Fibroblast of lung (primary cell): Measurements from ENCODE around the gene GRIK4. TPM values are rescaled to one million over a fixed set of nuclear protein-coding genes. Genes with fewer than 3 reads are reported as not detected.

Source experiments
- DNase-seq, 2 donors: peaks; one replicate each; pipeline versions ENCODE4 v3.0.0 to v3.0.0-alpha.2; 2010; ENCODE audit warnings: low read depth in 2 of 2
- H2AFZ ChIP-seq: 2 replicates; pipeline ENCODE4 v1.5.1; 2012; ENCODE audit warnings: low read length, control low read depth, inconsistent platforms
- H3K27ac ChIP-seq: 2 replicates; pipeline ENCODE4 v1.5.1; 2011; ENCODE audit warnings: low read length, control low read depth; ENCODE audit not compliant: insufficient read depth
- H3K27me3 ChIP-seq: 2 replicates; pipeline ENCODE4 v1.5.1; 2011; ENCODE audit warnings: mild to moderate bottlenecking, low read length; ENCODE audit not compliant: control insufficient read depth, insufficient read depth
- H3K36me3 ChIP-seq: 2 replicates; pipeline ENCODE4 v1.5.1; 2011; ENCODE audit warnings: low read length; ENCODE audit not compliant: control insufficient read depth, insufficient read depth
- H3K4me1 ChIP-seq: 2 replicates; pipeline ENCODE4 v1.5.1; 2011; ENCODE audit warnings: low read length; ENCODE audit not compliant: control insufficient read depth, insufficient read depth; ENCODE audit errors: extremely low read depth
- H3K4me2 ChIP-seq: 2 replicates; pipeline ENCODE4 v1.5.1; 2011; ENCODE audit warnings: low read length, control low read depth; ENCODE audit not compliant: insufficient read depth; ENCODE audit errors: extremely low read depth
- H3K4me3 ChIP-seq, 4 experiments: fragments of 200-600 bp in 1 of 4; sonication (generic) in 1 of 4; replicated peaks in 1 of 4; 2 replicates each; pipeline ENCODE4 v1.5.1; 2011 to 2016; ENCODE audit warnings: low read length in 4 of 4, low read depth in 3 of 4, mild to moderate bottlenecking in 3 of 4, control low read depth in 2 of 4, inconsistent platforms in 1 of 4, mixed read lengths in 1 of 4; ENCODE audit not compliant: insufficient read depth in 1 of 4; ENCODE audit errors: control extremely low read depth in 1 of 4
- H3K79me2 ChIP-seq: 2 replicates; pipeline ENCODE4 v1.5.1; 2012; ENCODE audit warnings: mild to moderate bottlenecking, low read length, inconsistent platforms; ENCODE audit not compliant: control insufficient read depth, insufficient read depth
- H3K9ac ChIP-seq: 2 replicates; pipeline ENCODE4 v1.5.1; 2011; ENCODE audit warnings: mild to moderate bottlenecking, low read length, control low read depth; ENCODE audit not compliant: insufficient read depth
- H3K9me3 ChIP-seq: 2 replicates; pipeline ENCODE4 v1.5.1; 2012; ENCODE audit warnings: low read depth, low read length; ENCODE audit not compliant: control insufficient read depth, insufficient read depth
- H4K20me1 ChIP-seq: 2 replicates; pipeline ENCODE4 v1.5.1; 2011; ENCODE audit warnings: low read length; ENCODE audit not compliant: control insufficient read depth, insufficient read depth; ENCODE audit errors: extremely low read depth
- EZH2 ChIP-seq: IDR thresholded peaks from 2 replicates; pipeline ENCODE4 v1.5.1; 2012; ENCODE audit warnings: low read length, control low read depth, mild to moderate bottlenecking; ENCODE audit errors: missing control alignments
- polyA plus RNA-seq, 2 donors: library from polyadenylated mRNA; depleted of rRNA in 1 of 2; stranded (reverse) in 1 of 2; unstranded in 1 of 2; fragments of >200 nt; gene quantifications; 2 replicates each; pipeline ENCODE4 v1.2.1, GENCODE V29; 2011 to 2012; ENCODE audit warnings: missing spikeins in 1 of 2
- total RNA-seq: library from RNA; depleted of rRNA; stranded (reverse); fragments of >200 nt; gene quantifications from 2 replicates; pipeline ENCODE4 v1.2.1, GENCODE V29; 2014
- TF ChIP-seq, protein P1 (sequence below), 2 donors: IDR thresholded peaks in 1 of 2; conservative IDR thresholded peaks in 1 of 2; 1 replicate in 1 of 2; 2 replicates in 1 of 2; pipeline ENCODE4 v1.5.1; 2011 to 2012; ENCODE audit warnings: low read length in 2 of 2, control low read depth in 1 of 2, inconsistent platforms in 1 of 2, low read depth in 1 of 2, mild to moderate bottlenecking in 1 of 2

GRIK4 gene
- total and polyA plus RNA-seq, 2 donors (not counting 1 experiment from before 2014, with no cell fraction given), result 0.17 to 1.5 TPM

DNA sequence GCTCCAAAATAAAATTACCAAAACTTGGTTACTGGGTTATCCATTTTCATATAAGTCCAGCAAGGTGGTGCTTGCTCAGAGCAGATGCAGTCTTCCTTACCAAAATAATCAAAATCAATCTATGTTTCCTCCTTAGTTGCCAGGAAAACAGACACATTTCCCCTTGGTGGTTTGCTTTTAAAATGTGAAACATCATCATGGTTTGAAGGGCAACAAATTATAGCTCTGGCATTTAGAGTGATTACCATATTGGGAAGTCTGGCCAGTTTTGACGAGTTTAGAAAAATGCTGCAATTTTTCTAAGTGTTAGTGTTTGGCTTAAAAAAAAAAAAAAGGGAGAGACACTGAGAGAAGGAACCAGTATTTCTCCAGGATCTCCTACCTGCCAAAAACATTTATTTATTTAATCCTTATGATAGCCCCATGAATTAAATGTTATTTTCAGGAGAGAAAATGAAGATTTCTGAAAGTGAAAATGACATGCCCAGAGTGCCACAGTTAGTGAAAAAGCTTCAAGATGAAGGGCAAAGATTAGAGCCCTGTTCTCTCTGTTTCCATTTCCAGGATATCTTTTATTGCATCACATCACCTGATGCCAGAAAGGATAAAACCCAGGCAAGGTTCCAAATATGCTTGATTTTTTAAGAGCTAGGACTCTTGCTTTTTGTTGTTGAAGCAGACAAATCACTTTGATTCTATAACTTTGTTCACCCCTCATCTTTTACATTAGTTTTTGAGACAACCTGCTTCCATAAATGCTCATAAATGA is 482.7 kb downstream of the GRIK4 start:
- H3K4me2 ChIP-seq, result no peak overlapping the region

DNA sequence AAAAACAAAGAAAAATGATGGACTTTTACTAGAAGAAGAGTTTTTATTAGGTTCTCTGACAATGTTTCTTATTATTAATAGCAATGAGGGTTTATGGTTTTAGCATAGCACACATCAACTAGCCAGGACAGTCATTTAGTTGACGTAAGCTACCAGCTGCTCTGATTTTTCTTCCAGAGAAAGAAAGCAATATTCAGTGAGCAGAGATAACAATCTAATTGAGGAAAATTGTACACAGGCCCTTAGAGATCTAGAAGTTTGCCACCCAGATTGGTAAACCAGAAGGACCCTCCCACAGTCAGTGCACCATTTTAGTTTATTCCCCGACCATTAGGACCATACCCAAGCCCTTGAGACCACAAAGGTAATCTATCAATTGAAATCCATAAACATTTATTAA is 483.6 kb downstream of the GRIK4 start:
- no peak for DNase-seq
- H3K27me3 ChIP-seq, result no peaks in the 10 kb centered on the region
- no peaks in the 10 kb centered on the region for H3K9me3 ChIP-seq
- H4K20me1 ChIP-seq, result no peaks in the 10 kb centered on the region
- no peaks in the 10 kb centered on the region for H3K79me2 ChIP-seq
- H2AFZ ChIP-seq, result no peak overlapping the region
- H3K9ac ChIP-seq, result no peak overlapping the region
- no peaks in the 10 kb centered on the region for H3K4me1 ChIP-seq
- no peak overlapping the region for H3K27ac ChIP-seq
- no peak overlapping the region for H3K4me3 ChIP-seq
- TF ChIP-seq EZH2, result no peak
- TF ChIP-seq, protein P1, sequence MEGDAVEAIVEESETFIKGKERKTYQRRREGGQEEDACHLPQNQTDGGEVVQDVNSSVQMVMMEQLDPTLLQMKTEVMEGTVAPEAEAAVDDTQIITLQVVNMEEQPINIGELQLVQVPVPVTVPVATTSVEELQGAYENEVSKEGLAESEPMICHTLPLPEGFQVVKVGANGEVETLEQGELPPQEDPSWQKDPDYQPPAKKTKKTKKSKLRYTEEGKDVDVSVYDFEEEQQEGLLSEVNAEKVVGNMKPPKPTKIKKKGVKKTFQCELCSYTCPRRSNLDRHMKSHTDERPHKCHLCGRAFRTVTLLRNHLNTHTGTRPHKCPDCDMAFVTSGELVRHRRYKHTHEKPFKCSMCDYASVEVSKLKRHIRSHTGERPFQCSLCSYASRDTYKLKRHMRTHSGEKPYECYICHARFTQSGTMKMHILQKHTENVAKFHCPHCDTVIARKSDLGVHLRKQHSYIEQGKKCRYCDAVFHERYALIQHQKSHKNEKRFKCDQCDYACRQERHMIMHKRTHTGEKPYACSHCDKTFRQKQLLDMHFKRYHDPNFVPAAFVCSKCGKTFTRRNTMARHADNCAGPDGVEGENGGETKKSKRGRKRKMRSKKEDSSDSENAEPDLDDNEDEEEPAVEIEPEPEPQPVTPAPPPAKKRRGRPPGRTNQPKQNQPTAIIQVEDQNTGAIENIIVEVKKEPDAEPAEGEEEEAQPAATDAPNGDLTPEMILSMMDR (conservative IDR thresholded peaks at IDR 0.05 in 1 of 2, IDR thresholded peaks at IDR 0.05 in 1 of 2; ENCODE audit: low read depth in 1 of 2, low read length in 2 of 2), result no peak
- H3K4me2 ChIP-seq, result no peak overlapping the region
- H3K36me3 ChIP-seq, result no peaks in the 10 kb centered on the region

More for the DNA sequence above, 482.7 kb downstream of the GRIK4 start:
- no peak overlapping the region for H2AFZ ChIP-seq
- H3K4me3 ChIP-seq, result no peak overlapping the region
- H3K4me1 ChIP-seq, result no peaks in the 10 kb centered on the region
- no peak overlapping the region for H3K9ac ChIP-seq
- no peak overlapping the region for H3K27ac ChIP-seq
- TF ChIP-seq EZH2, result no peak
- TF ChIP-seq, protein P1 (conservative IDR thresholded peaks at IDR 0.05 in 1 of 2, IDR thresholded peaks at IDR 0.05 in 1 of 2; ENCODE audit: low read depth in 1 of 2, low read length in 2 of 2), result no peak
- no peaks in the 10 kb centered on the region for H4K20me1 ChIP-seq
- no peaks in the 10 kb centered on the region for H3K36me3 ChIP-seq
- H3K9me3 ChIP-seq, result no peaks in the 10 kb centered on the region
- no peaks in the 10 kb centered on the region for H3K27me3 ChIP-seq
- no peaks in the 10 kb centered on the region for H3K79me2 ChIP-seq
- DNase-seq, result no peak

DNA sequence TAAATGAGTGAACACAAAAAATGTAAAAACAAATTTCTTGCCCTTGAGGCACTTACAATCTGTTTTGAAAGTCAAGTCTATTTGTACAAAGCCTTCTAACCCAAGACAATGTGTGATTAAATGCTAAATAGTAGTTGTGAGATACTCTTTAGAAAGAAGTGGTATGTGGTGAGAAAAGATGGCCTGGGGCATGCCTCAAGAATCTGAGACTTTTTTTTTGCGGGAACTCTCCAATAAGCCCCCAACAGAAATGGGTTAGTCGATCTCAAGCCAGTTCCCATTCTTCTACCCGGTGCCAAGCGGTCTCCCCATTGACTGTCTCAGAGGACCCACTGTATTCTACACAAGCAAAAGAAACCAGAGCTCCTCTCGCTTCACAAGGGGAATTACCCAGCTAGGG is 485.4 kb downstream of the GRIK4 start:
- TF ChIP-seq, protein P1 (conservative IDR thresholded peaks at IDR 0.05 in 1 of 2, IDR thresholded peaks at IDR 0.05 in 1 of 2; ENCODE audit: low read depth in 1 of 2, low read length in 2 of 2), result no peak
- TF ChIP-seq EZH2, result no peak

More for the DNA sequence above, 485.4 kb downstream of the GRIK4 start:
- Histone ChIP-seq H3K27me3 (no peaks in the 10 kb centered on the region), H2AFZ (no peak overlapping the region), H3K36me3 (no peaks in the 10 kb centered on the region), H3K4me3 (no peak overlapping the region), H4K20me1 (no peaks in the 10 kb centered on the region), H3K27ac (no peak overlapping the region), H3K79me2 (no peaks in the 10 kb centered on the region), H3K4me1 (no peaks in the 10 kb centered on the region), H3K4me2 (no peak overlapping the region), H3K9me3 (no peaks in the 10 kb centered on the region), H3K9ac (no peak overlapping the region)
- no peak for DNase-seq
